GM18499 (cell line): ENCODE data around the gene DPYSL3.

Experiments used
- ATAC-seq: cut with Tn5 transposase; IDR thresholded peaks from one replicate; pipeline ENCODE4 v1.9.1; 2021; ENCODE audit warnings: moderate number of reproducible peaks; ENCODE audit not compliant: insufficient read depth, unreplicated experiment

Gene DPYSL3

GRCh38 chr5:147445917-147446316, 64.0 kb downstream of the DPYSL3 start:
- ATAC-seq, result no peak

- no peak for ATAC-seq
Measured at GRCh38 chr5:147445090-147445489, 64.8 kb downstream of the DPYSL3 start.

- ATAC-seq, result no peak
Measured at GRCh38 chr5:147442224-147442623, 67.6 kb downstream of the DPYSL3 start.

DNA sequence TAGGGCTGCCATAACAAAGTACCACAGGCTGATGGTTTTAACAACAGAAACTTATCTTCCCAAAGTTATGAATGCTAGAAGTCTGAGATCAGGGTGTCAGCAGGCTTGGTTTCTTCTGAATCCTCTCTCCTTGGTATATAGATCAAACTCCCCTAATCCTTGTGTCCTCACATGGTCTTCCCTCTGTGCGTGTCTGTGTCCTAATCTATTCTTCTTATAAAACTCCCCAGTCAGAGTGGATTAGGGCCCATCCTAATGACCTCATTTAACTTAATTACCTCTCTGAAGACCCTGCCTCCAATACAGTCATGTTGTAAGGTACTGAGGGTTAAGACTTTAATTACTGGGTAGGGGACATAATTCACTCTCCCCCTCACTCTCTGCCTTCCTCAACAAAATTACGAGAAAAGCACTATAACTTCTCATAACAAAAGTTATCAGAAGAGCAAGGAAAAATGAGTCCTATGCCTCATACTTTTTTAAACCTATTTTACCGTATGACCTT, 68.6 kb downstream of the DPYSL3 start:
- no peak for ATAC-seq

DNA sequence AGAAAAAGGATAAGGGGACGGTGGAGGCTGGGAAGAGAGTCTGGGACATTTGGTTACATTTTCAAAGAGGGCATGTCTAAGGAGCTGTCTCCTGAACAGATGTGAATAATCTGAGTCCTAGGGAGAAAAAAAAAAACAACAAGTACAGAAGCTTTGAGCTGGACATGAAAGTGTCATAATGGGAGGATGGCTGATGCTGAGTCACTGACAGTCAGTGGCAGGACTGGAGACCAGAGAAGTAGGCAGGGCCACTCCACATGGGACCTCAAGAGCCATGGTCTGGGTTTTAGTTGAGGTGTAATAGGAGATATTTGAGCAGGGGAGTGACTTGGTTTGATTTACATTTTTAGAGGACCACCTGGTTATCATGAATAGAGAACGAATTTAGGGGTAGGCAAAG, 70.6 kb downstream of the DPYSL3 start:
- ATAC-seq, result no peak

GRCh38 chr5:147437161-147437596, 72.7 kb downstream of the DPYSL3 start:
- ATAC-seq, result no peak

DNA sequence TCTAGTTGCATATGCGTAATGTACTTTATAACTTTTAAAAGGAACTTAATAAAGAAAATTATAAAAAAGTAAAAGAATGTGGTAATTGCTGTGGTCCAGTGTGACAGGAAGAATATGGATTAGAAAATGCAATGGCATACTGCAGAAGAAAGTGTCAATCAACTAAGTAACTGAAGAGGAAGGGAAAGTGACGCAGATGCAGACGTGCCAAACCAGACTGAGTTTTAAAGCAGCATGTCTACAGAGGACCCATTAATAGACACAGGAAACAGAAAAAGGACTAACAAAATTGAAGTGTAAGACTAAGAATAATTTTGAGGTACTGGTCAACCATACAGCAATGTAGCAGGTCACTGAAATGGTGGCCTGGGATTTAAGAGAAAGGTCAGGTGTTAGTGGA, 73.3 kb downstream of the DPYSL3 start:
- ATAC-seq, result no peak

GRCh38 chr5:147434049-147434448, 75.8 kb downstream of the DPYSL3 start:
- no peak for ATAC-seq

DNA sequence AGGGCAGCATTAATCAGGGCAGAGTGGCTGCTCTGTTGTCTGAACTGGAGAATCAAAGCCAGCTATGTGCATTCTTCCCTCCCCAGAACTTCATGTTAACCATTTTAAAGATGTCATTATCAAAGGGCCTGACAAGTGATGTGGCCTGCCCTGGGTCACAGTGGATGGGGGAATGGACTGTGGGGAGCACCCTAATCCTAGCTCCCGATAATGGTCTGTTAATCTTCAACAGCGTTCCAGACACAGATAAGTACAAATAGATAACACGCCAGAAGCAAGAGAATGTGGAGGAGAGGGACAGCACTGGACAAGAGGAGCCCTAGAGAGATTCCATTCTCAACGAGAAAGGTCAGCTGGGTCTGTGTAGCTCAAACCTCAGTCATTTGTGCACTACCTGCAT, 77.5 kb downstream of the DPYSL3 start:
- no peak for ATAC-seq

DNA sequence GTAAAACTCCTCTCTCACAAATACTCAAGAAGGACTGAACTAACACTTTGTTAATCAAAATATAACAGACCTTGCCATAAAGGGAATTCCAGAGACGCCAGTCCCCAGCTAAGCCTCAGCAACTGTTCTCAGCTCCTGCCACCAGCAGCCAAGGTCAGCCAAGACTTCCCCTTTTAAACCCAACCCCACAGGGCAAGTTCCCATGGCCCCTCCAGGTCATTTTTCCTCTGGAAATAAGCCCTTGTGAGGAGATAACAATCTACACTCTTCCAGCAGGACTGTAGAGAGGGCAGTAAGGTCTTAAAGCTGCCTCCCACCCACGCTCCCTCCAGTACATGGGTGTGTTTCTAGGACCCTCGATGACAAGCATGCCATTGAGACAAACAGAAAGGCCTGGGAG, 78.3 kb downstream of the DPYSL3 start:
- no peak for ATAC-seq

GRCh38 chr5:147430628-147431027, 79.2 kb downstream of the DPYSL3 start:
- no peak for ATAC-seq

GRCh38 chr5:147427521-147428401, 82.1 kb downstream of the DPYSL3 start:
- ATAC-seq, result no peak

DNA sequence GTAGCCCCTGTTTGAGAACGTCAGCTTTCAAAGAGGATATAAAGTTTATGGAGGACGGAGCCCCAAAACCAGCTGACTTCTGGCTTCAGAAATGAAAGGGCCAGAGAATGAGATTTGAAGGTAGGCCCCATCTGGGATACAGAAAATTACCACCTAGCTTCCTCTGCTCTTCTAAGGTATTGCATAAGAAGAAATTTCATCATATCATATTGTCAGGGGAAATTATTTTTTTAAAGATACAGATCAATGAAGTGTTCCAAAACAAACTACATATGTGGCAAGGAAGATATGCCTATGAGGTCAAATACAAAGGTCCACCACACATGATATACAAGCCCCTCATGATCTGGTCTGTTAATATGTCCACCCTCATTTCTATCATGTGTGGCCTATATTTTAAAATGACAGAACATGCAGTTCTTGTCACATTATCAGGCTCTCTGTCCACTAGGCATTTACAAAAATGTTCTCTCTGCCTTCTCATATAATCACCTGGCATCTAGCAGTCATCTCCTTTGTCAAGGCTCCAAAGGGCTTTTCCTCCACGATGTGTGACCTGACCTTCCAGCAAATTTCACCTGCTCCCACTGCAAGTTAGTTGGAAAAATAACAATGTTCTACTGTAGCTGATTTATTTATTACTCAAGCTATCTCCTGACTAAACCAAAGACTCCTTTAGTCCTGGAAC, 83.1 kb downstream of the DPYSL3 start:
- ATAC-seq, result no peak

GRCh38 chr5:147418613-147419012, 91.3 kb downstream of the DPYSL3 start:
- no peak for ATAC-seq

GRCh38 chr5:147417135-147417813, 92.6 kb downstream of the DPYSL3 start:
- ATAC-seq, result no peak

GRCh38 chr5:147415651-147416050, 94.2 kb downstream of the DPYSL3 start:
- no peak for ATAC-seq

- ATAC-seq, result no peak
Measured at GRCh38 chr5:147413266-147413665, 96.6 kb downstream of the DPYSL3 start.

DNA sequence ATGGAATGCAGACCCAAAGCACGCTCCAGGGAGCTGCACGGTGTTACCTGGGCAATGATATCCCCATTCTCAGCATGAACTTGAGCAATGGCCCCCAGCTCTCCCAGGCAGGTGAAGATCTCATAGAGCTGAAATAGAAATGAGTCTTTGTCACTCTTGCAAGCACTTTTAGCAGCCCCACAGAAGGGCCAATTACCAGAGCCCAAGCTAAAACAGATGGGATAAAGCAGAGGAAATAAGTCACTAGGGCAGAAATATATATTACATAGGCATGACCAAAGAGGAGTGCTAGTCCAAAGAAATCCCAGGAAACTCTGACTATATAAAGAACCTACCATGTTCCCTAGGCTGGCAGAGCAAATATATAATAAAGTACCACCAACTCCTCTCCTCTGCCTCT, 97.3 kb downstream of the DPYSL3 start:
- no peak for ATAC-seq

DNA sequence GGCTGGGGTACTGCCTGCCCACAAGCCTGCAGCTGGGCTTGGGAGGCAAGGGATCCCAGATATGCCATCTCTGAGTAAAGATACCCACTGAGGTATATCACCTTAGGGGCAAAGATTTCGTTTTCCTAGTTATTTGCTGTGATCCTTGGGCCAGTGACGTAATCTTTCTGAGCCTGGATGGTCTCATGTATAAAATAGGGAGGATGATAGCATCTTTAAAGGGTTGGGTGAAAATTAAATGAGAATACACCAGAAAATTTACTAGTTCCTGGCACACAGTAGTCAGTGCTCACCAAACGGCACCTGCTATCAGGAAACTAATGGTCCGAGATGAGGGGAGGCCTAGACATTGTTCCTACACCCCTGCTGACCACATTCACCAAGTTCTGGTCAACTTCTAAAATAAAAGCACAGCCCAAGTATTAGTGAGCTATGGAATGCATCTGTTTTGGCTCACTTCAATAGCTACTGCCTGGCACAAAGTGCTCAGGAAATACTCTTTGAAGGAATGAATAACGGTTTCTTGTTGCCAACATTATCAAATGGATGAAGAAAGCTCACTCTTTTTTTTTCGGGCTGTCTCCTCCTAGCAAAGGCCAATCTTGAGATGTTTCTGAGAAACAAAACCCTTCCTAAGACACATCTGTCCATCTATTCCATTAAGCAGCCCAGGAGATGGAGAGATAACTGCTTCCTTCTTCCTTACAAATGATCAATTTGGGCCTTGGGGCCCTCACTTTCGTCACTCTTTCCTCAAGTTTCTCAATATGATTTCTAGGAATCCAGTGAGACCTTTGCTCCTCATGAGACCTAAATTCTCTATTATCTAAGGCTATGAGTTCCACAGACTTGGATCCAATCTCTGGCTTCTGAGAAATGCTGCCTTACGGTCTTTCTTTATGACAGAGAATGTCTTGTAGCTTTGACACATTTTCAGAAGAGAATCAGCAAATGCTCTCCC, 98.2 kb downstream of the DPYSL3 start:
- ATAC-seq, result no peak
